Measurements from ENCODE around the gene DESI1.
"Not testable (repeated sequence)": the region's sequence is repeated elsewhere in the genome, so short reads cannot be mapped to it uniquely, and the experiment has no call there.

DESI1 gene

DNA sequence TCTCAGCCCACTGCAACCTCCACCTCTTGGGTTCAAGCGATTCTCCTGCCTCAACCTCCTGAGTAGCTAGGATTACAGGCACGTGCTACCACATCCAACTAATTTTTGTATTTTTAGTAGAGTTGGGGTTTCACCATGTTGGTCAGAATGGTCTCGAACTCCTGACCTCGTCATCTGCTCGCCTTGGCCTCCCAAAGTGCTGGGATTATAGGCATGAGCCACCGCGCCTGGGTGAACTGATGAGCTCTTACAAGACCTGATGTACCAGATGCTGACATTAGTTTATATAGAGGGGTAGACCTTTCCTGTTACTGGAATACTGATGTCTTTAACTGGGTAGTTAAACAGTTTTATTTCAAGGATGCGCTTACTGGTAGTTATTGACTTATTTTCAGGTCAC, 13.8 kb upstream of the DESI1 start:
- not testable (repeated sequence) for DNase-seq (ENCODE audit: low read depth in 2 of 2)

DNA sequence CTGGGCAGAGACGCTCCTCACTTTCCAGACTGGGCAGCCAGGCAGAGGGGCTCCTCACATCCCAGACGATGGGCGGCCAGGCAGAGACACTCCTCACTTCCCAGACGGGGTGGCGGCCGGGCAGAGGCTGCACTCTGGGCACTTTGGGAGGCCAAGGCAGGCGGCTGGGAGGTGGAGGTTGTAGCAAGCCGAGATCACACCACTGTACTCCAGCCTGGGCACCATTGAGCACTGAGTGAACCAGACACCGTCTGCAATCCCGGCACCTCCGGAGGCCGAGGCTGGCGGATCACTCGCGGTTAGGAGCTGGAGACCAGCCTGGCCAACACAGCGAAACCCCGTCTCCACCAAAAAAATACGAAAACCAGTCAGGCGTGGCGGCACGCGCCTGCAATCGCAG, 10.8 kb upstream of the DESI1 start:
- not testable (repeated sequence) for DNase-seq (ENCODE audit: low read depth in 2 of 2)

DNA sequence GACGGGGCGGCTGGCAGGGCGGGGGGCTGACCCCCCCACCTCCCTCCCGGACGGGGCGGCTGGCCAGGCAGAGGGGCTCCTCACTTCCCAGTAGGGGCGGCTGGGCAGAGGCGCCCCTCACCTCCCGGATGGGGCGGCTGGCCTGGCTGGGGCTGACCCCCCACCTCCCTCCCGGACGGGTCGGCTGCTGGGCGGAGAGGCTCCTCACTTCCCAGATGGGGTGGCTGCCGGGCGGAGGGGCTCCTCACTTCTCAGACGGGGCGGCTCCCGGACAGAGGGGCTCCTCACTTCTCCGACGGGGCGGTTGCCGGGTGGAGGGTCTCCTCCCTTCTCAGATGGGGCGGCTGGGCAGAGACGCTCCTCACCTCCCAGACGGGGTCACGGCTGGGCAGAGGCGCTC, 10.3 kb upstream of the DESI1 start:
- DNase-seq (ENCODE audit: low read depth in 2 of 2) = not testable (repeated sequence)

DNA sequence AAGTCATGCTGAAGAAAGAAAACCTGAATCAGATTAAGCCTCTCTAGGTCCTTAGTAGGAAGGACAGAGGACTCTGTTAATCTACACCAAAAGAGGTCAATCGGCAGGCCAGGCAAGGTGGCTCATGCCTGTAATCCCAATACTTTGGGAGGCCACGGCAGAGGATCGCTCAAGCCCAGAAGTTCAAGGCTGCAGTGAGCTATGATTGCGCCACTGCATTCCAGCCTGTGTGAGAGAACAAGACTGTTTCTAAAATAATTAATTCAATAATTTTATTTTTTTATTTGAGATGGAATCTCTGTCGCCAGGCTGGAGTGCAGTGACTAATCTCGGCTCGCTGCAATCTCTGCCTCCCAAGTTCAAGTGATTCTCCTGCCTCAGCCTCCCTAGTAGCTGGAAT, 4.7 kb upstream of the DESI1 start:
- no peak for DNase-seq (ENCODE audit: low read depth in 2 of 2)

DNA sequence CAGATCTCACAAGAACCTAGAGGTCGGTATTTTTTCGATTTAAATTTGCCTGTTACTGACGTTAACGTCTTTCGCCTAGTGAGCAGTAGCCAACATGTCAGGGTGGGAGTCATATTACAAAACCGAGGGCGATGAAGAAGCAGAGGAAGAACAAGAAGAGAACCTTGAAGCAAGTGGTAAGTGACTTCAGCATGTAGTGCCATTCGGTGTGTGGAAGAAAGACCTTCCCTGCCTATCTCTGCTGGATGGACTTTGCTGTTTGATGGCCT, 1.0 kb upstream of the DESI1 start:
- no peak for DNase-seq (ENCODE audit: low read depth in 2 of 2)

DNA sequence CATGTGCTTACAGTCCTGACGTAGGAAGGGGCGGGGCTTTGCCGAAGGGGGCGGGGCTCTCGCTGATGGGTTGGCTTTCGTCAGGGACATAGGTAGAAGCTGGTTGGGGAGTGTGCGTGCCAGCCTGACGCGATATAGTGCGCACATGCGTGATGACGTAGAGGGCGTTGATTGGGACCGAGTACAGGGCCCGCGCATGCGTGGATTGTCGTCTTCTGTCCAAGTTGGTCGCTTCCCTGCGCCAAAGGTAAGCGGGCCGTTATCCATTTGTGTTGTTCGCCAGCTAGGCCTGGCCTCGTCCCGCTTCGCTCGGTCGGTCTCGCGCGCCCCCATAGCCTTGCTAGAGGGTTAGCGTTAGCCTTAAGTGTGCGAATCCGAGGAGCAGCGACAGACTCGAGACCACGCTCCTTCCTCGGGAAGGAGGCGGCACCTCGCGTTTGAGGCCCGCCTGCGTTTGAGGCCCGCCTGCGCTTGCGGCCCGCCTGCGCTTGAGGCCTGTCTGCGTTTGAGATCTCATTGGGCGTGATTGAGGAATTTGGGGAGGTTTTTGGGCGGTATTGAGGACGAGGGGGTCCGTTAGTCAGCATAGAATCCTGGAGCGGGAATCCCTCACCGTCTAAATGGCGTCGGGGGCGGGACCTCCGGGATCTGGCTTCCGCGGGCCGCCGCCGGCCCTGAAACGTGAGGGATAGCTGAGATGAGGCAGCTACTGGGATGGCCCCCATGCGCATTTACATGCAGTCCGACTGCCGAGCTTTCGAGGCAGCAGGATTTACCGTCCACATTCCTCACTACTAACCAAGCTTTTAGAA, 462 bp upstream of the DESI1 start, which contains the start of gene XRCC6:
Gene XRCC6 (plus strand): TSS at position 197 of the 812 bp plus-strand sequence. CDS start 710 bp downstream, outside the sequence.
- DNase-seq (ENCODE audit: low read depth in 2 of 2) = peak; percentile 99 to 100

DNA sequence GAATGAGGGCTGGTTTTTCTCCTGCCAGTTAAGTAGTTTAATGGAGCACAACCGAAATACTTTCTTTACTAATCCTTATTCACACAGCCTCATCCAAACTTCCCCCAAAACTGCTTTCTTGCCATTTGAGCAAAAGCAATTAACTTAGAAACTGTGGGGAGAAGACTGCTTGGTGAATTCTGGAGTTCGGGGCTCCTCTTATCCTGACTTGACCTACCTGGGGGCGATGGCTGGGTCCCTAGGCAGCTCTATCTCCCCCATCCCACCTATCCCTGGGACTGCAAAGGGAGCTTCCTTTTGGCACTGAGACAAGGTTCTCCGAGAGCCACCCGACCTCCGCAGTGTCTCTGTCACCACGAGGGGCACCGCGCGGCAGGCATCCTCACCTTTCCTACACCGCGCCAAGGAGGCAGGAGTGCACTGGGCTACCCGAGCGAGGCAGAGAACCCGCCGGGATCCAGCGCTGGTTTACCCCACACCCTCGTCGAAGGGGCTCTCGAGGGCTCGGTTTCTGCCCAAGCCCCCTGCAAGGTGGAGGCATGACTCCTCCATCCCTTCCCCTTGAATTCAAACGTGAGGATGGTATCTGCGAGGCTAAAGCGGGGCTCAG, 759 bp downstream of the DESI1 start:
- peak; percentile 18 to 39 for DNase-seq (ENCODE audit: low read depth in 2 of 2)

DNA sequence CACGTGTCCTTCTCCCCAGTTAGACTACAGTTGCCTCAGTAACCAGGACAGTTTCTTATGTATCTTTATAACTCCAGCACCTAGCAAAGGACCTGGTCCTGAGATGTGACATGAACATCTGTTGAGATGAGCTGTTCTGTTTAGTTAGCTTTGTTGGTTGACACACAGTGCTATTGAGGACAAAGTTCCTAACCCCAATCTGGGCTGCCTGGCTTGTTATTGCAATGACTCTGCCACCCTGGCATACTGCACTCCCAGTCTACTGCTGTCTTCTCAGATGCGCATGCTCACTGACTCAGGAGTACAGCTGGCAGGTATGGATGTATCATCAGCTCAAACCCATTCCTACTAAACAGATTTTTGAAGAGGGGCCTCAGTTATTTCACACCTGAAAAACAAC, 7.4 kb downstream of the DESI1 start:
- DNase-seq (ENCODE audit: low read depth in 2 of 2) = no peak

DNA sequence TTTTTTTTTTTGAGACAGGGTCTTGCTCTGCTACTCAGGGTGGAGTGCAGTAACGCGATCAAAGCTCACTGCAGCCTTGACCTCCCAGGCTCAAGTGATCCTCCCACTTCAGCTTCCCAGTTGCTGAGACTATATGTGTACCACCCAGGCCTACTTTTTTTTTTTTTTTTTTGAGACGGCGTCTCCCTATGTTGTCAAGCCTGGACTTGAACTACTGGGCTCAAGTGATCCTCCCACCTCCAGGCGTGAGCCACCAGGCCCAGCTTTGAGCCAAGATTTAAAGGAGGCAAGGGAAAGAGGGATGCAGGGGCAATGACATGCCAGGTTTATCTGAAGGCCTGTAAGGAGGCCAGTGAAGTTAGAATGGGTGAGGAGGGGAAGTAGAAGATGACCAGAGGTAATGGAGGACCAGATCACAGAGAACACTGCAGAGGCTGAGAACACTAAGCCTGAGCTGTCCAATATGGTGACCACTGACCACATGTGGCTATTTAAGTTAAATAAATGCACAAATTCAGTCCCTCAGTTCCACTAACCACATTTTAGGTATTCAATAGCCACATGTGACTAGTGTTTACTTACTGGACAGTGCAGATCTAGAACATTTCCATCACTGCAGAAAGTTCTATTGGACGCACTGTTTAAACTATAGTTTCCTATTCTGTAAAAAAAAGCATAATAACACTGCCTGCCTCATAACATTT, 8.1 kb downstream of the DESI1 start:
- no peak for DNase-seq (ENCODE audit: low read depth in 2 of 2)

DNA sequence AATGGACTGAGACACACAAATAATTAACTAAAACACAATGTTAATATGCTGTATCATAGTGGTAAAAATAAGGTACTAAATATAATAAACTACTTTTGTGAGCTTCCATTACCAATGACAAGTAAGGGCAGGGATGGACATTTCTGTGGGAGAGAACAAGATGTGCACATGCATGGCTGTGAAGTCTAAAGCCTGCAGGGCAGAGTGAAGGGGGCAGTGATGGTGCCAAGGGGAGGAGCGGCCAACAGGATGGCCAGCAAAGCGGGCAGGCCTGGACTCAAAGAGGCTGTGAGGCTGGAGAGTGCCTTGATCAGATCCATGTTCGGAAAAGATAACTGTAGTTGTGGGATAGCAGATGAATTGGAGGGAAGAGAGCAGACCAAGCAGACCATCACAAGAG, 12.5 kb downstream of the DESI1 start:
- DNase-seq (ENCODE audit: low read depth in 2 of 2) = no peak

DNA sequence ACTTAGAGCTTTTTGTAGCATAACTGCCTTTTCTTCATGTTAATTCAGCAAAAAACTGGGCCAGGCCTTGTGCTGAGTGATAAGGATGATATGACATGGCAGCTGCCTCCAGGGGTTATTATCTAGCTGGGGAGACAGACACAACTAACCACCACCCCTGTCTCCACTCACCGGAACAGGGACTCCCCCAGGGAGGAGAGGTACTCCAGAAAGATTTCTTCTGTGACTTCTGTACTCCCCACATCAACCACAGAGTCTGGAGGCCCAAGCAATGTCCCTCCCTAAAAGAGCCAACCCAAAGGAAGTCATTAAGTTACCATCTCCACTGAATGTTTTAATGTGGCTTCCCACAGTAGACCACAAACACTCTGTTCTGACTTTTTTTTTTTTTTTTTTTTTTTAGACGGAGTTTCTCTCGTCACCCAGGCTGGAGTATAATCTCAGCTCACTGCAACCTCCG, 16.9 kb downstream of the DESI1 start:
- DNase-seq (ENCODE audit: low read depth in 2 of 2) = no peak

DNA sequence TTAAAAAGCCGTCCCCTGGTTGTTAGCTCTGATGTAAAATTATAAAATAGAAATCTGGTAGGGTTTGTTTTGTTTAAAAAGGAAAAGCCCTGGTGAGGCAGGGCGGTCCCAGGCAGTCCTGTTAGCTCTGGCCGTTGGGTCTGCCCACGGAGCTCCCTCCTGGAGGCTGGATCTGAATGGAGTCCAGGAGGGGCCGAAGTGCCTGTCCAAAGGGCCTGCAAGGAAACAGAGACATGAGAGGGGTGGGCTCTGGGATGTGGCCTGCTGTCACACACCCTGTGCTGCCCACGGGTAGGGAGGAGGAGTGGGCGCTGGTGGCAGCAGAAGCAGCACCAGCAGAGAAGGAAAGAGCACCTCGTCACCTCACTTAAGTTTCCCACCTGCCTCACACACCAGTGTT, 19.9 kb downstream of the DESI1 start:
- DNase-seq (ENCODE audit: low read depth in 2 of 2) = no peak

DNA sequence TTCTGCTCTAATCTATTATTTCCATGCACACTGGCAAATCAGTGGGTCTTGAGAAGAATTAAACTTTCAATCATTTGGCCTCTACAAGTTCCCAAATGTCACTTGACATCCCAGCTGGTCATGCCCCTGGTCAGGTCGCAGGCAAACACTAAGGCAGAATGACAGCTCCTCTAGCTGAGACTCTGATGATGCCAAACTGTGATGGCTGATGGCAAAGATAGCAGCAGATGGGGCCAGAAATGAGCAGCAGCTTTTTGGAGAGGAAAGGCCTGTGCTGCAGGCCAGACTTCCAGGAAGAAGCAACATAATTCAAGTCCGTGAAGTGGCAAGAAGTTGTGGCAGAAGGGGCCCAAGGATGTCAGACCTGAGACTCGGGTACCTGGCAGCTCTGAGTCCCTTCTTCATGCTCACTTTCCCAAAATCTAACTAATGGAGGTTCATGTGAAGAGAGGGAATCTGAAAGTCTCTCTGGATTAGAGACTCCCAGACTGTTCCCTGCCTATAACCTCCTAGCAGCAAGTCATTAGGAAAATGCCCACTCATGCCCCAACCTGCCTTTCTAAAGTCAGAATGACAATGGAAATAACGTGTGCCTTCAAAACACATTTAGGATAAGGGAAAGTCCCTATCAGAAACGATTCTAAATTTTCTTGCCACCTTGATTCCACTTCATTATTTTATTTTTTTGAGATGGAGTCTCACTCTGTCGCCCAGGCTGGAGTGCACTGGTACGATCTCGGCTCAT, 21.8 kb downstream of the DESI1 start:
- no peak for DNase-seq (ENCODE audit: low read depth in 2 of 2)

DNA sequence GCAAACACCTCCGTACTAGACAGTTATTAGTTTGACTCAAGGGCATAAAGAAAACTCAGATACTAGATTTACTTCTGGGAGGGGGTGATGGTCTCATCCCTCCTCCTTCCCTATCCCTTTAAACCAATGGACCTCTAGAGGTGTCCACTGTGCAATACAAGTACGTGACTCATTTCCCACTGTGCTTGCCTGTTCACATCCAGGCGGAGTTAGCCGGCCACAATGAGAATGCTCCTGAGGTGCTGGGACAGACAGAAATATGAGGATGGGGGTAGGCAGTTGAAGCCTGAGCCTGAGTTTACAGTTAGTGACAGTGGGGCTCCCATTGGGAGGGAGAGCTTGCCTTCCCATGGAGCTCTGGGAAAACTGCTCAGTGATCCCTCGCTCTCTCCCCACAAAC, 22.8 kb downstream of the DESI1 start:
- DNase-seq (ENCODE audit: low read depth in 2 of 2) = no peak

DNA sequence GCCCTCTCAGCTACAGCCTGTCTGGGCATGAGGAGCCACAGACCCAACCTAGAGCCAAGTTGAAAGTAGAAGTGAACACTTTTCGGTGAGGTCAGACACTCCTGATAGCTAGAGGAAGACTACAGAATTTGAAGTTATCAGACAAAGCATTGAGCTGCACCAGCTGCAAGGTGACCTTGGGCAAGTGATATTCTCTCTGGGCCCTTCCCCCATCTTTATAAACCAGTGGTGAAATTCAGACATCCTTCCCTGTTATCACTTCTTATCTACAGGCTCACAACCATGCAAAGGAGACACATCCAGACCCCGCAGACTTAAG, 23.2 kb downstream of the DESI1 start:
- no peak for DNase-seq (ENCODE audit: low read depth in 2 of 2)

DNA sequence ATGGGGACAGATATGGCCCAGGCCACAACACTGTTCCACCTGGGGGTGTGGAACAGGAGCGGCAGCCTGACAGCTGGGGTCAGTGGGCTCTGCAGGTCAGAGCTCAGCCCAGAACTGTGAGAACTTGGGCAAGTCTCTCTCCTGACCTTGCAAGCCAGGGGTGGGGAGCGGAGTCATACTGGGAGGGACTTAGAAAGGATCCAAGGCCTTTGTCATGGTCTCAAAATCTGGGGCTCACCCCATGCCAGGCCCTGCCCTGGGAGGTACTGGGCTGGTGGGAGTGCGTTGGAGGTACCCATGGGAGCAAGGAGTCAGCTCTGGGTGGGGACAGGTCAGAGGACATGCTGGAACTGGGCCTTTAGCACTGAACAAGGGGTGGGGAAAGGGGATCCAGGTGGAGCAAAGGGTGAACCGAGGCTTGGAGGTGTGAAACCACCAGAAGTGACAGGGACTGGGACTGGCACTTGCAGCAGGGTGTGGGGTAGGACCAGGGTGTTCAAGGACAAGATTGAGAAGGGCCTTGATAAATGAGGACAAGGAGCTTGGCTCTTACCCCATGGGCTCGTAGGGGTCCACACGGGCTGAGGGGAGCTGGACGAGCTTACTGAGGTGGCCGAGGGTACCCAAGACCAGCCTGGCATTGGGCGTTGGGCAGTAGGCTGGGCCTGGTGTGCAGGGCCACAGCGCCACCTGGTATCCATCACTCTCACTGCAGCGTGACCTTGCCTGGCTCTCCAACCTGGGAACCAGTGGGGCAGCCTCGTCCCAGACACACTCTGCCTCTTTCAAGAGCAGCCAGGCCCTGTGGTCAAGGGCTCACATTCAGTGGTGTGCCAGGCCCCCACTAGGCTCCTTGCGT, 23.8 kb downstream of the DESI1 start:
- DNase-seq (ENCODE audit: low read depth in 2 of 2) = peak in 1 of 2 donors; percentile 19

DNA sequence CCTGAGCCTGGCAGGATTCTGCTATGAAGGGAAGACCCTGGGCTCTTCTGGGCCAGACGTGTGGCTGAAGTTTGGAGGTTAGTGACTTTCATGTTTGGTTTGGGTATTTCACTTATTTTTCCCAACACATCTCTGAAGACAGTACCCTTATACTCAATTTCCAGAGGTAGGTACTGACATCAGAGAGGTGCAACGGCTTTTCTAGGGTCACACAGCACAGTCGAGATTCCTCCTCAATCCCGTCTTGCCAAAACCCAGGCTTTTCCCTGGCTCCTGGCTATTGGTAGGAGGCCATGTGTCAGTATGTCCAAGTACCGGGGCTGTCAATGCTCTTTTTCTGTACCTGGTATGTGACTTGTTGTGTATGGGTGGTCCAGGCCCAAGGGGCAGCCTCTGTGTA, 25.1 kb downstream of the DESI1 start:
- DNase-seq (ENCODE audit: low read depth in 2 of 2) = no peak

DNA sequence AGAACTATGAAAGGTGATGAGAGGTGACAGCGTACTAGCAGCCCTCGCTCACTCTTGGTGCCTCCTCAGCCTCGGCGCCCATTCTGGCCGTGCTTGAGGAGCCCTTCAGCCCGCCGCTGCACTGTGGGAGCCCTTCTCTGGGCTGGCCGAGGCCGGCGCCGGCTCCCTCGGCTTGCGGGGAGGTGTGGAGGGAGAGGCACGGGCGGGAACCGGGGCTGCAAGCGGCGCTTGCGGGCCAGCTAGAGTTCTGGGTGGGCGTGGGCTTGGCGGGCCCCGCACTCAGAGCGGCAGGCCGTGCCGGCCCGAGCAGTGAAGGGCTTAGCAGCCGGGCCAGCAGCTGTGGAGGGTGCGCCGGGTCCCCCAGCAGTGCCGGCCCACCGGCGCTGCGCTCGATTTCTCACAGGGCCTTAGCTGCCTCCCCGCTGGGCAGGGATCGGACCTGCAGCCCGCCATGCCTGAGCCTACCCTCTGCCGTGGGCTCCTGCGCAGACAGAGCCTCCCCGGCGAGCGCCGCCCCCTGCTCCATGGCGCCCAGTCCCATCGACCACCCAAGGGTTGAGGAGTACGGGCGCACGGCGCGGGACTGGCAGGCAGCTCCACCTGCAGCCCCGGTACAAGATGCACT, 27.4 kb downstream of the DESI1 start:
- not testable (repeated sequence) for DNase-seq (ENCODE audit: low read depth in 2 of 2)

DNA sequence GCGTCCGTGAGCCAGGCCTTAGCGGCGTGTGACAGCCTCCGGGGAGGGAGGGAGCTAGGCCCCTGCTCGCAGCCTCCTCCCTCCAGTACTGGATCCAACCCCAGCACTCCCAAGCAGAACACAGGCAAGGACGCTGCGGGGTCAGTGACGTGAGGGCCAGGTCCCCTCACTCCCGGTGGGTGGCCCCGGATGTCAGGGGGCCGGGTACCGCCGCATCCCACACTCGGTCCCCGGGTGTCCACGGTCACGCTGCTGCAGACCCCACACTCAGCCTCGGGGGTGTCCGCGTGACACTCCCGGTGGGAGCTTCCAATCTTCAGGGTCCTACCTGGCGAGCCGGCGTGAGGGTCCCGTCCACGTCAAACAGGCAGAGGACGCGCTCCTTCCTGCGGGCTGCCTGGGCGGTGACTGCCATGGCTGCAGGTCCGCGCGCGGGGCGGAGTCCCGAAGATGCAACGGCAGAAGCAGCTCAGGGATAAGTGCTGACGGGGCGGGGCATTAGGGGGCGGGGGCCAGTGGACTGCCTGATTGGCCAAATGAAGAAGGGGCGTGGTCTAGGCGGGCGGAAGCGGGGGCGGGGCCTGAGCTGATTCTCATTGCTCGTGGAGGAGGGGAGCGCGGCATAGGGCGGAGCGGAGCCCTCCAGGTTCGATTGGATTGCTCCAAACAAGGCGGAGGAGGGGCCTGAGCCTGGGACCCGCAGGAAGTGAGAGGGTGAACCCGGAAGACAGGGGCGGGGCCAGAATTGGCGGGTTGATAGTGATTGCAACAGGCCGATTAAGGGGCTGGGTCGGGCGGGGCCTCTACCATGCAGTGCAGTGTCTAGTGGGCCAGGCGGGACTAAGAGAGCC, 31.2 kb downstream of the DESI1 start, which contains the start of gene PMM1:
Gene PMM1 (minus strand): TSS at position 450 of the 851 bp plus-strand sequence. CDS start 35 bp downstream, at position 415.
- peak; percentile 100 for DNase-seq (ENCODE audit: low read depth in 2 of 2)

DNA sequence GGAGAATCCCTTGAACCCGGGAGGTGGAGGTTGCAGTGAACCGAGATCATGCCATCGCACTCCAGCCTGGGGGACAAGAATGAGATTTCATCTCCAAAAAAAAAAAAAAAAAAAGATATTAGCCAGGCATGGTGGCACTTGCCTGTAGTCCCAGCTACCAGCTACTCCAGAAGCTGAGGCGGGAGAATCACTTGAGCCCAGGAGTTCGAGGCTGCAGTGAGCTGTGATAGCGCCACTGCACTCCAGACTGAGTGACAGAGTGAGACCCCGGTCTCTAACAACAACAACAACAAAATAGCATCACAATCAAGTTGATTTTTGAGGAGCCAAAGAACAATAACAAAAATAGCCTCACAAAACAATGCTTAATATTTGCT, 33.5 kb downstream of the DESI1 start:
- no peak for DNase-seq (ENCODE audit: low read depth in 2 of 2)

Data from stimulated activated CD4-positive, alpha-beta T cell treated with anti-CD3 and anti-CD28 coated beads, Interleukin-1b, Interleukin-23, amount 100 ng/mL, for 4 hours (primary cell).